A673 (cell line): ENCODE measurements around the gene RASA3.
"Not testable (repeated sequence)": the region's sequence is repeated elsewhere in the genome, so short reads cannot be mapped to it uniquely, and the experiment has no call there.

ENCODE experiments used
- CTCF ChIP-seq: fragments of 300-800, 200-600 bp; sonication (generic); conservative IDR thresholded peaks from 2 replicates; pipeline ENCODE4 v1.5.1; 2017; ENCODE audit warnings: low read depth, mild to moderate bottlenecking, antibody characterized with exemption, low read length, moderate library complexity, mixed read lengths
- EZH2 ChIP-seq: fragments of 200-600 bp; sonication (generic); IDR thresholded peaks from 2 replicates; pipeline ENCODE4 v1.6.1; 2017; ENCODE audit warnings: borderline replicate concordance, low read depth, mild to moderate bottlenecking, mixed read lengths, antibody characterized with exemption, low read length; ENCODE audit not compliant: poor library complexity, severe bottlenecking

GRCh38 chr13:114117341-114117874 is 15.0 kb downstream of the RASA3 start:
- TF ChIP-seq CTCF, EZH2: not testable (repeated sequence)
